WTC11 (cell line): ENCODE data around the gene ATP11A. TPM values are rescaled to one million over a fixed set of nuclear protein-coding genes. Genes with fewer than 3 reads are reported as not detected.
A peak's percentile ranks its signal among the peaks of the same experiment; 100 is the strongest.

Experiments
- ATAC-seq: fragments of 200-7000 bp; cut with Tn5 transposase; 2 replicates; pipeline ENCODE4 v1.10.0; 2021; ENCODE audit warnings: mild to moderate bottlenecking, moderate library complexity
- CTCF ChIA-PET: fragments of 300-600 bp; sonication (Branson Sonifier 250); formaldehyde crosslinking; loops from one replicate; lab custom pipeline; 2021; ENCODE audit warnings: antibody characterized with exemption; lab: Charles Lee
- POLR2A ChIA-PET: fragments of 350-600 bp; sonication (Branson Sonifier 250); formaldehyde crosslinking; loops from one replicate; lab custom pipeline; 2021; ENCODE audit warnings: antibody characterized with exemption; lab: Charles Lee
- DNase-seq: peaks from one replicate; pipeline ENCODE4 v3.0.0; 2021; ENCODE audit warnings: low spot score
- H3K27ac Mint-ChIP-seq: 2 replicates; pipeline ENCODE4 v1.8.0; 2021; ENCODE audit warnings: mixed read lengths
- H3K27me3 Mint-ChIP-seq: 2 replicates; pipeline ENCODE4 v1.8.0; 2021; ENCODE audit warnings: low read depth, mild to moderate bottlenecking, moderate library complexity, mixed read lengths
- H3K36me3 Mint-ChIP-seq: 2 replicates; pipeline ENCODE4 v1.8.0; 2021; ENCODE audit warnings: mixed read lengths
- H3K4me1 Mint-ChIP-seq: 2 replicates; pipeline ENCODE4 v1.8.0; 2022; ENCODE audit warnings: mixed read lengths
- H3K4me3 Mint-ChIP-seq: 2 replicates; pipeline ENCODE4 v1.8.0; 2021; ENCODE audit warnings: mild to moderate bottlenecking, moderate library complexity, mixed read lengths
- H3K9me3 Mint-ChIP-seq: 2 replicates; pipeline ENCODE4 v1.8.0; 2021; ENCODE audit warnings: mixed read lengths
- ATF2 ChIP-seq: sonication (generic); formaldehyde crosslinking; IDR thresholded peaks from 2 replicates; pipeline ENCODE4 v1.8.1; 2022; ENCODE audit warnings: low read depth, missing genetic modification reagents, borderline replicate concordance
- CREM ChIP-seq: sonication (generic); formaldehyde crosslinking; IDR thresholded peaks from 2 replicates; pipeline ENCODE4 v1.8.1; 2022; ENCODE audit warnings: mild to moderate bottlenecking, missing genetic modification reagents, moderate library complexity
- E2F5 ChIP-seq: sonication (generic); formaldehyde crosslinking; IDR thresholded peaks from 2 replicates; pipeline ENCODE4 v1.8.1; 2022; ENCODE audit warnings: mild to moderate bottlenecking, moderate library complexity, missing genetic modification reagents
- ESRRA ChIP-seq: sonication (generic); formaldehyde crosslinking; IDR thresholded peaks from 2 replicates; pipeline ENCODE4 v1.8.1; 2022; ENCODE audit warnings: mild to moderate bottlenecking, missing genetic modification reagents, borderline replicate concordance
- ETV6 ChIP-seq: sonication (generic); formaldehyde crosslinking; IDR thresholded peaks from 2 replicates; pipeline ENCODE4 v1.8.1; 2022; ENCODE audit warnings: mild to moderate bottlenecking, missing genetic modification reagents
- FOXP4 ChIP-seq: sonication (generic); formaldehyde crosslinking; IDR thresholded peaks from 2 replicates; pipeline ENCODE4 v1.8.0; 2022; ENCODE audit warnings: mild to moderate bottlenecking, missing genetic modification reagents
- GABPB1 ChIP-seq: sonication (generic); formaldehyde crosslinking; IDR thresholded peaks from 2 replicates; pipeline ENCODE4 v1.8.1; 2023; ENCODE audit warnings: mild to moderate bottlenecking, missing genetic modification reagents
- HMGA2 ChIP-seq: fragments of 250-450 bp; sonication (Bioruptor Pico); IDR thresholded peaks from 2 replicates; pipeline ENCODE4 v1.4.0; 2021; ENCODE audit warnings: mild to moderate bottlenecking, moderate library complexity
- HMGXB4 ChIP-seq: sonication (generic); formaldehyde crosslinking; IDR thresholded peaks from 2 replicates; pipeline ENCODE4 v1.8.1; 2023; ENCODE audit warnings: mild to moderate bottlenecking, moderate library complexity, missing genetic modification reagents
- IRF1 ChIP-seq: sonication (generic); formaldehyde crosslinking; IDR thresholded peaks from 2 replicates; pipeline ENCODE4 v1.8.0; 2023; ENCODE audit warnings: missing genetic modification reagents
- NFATC4 ChIP-seq: fragments of 250-450 bp; sonication (Bioruptor Pico); IDR thresholded peaks from 2 replicates; pipeline ENCODE4 v1.9.0; 2021; ENCODE audit warnings: mild to moderate bottlenecking
- PRRX2 ChIP-seq: fragments of 250-450 bp; sonication (Bioruptor Pico); IDR thresholded peaks from 2 replicates; pipeline ENCODE4 v1.8.0; 2021; ENCODE audit warnings: mild to moderate bottlenecking
- RELA ChIP-seq: sonication (generic); formaldehyde crosslinking; IDR thresholded peaks from 2 replicates; pipeline ENCODE4 v1.8.1; 2022; ENCODE audit warnings: missing genetic modification reagents, mild to moderate bottlenecking, borderline replicate concordance
- ZBTB43 ChIP-seq: sonication (generic); formaldehyde crosslinking; IDR thresholded peaks from 2 replicates; pipeline ENCODE4 v1.8.1; 2023; ENCODE audit warnings: mild to moderate bottlenecking, missing genetic modification reagents
- ZNF281 ChIP-seq: sonication (generic); formaldehyde crosslinking; IDR thresholded peaks from 2 replicates; pipeline ENCODE4 v1.8.0; 2023; ENCODE audit warnings: mild to moderate bottlenecking, missing genetic modification reagents
- total RNA-seq: library from RNA; stranded (reverse); gene quantifications from 3 replicates; pipeline ENCODE4 v1.2.3, GENCODE V29; 2021

Gene ATP11A
- total RNA-seq, 1 experiment from 2014 or later = 100 TPM

GRCh38 chr13:112836940-112837339 is 147.1 kb downstream of the ATP11A start:
- H3K27ac Mint-ChIP-seq = peak overlapping the region; percentile 23; the same call in 1 of the 2 replicates
- CTCF ChIA-PET = interaction anchor here (1.0 kb wide), 1 partner anchor 38 kb away, joined by 3 read pairs; no protein-coding TSS in a partner anchor
- H3K36me3 Mint-ChIP-seq = peaks cover 65% of the 10 kb centered on the region
- H3K9me3 Mint-ChIP-seq = no peaks in the 10 kb centered on the region
- no peak for TF ChIP-seq PRRX2 (CRISPR knock-in tag)
- no peak for TF ChIP-seq CREM
- DNase-seq (no peak), ATAC-seq (no peak)
- no peaks in the 10 kb centered on the region for H3K27me3 Mint-ChIP-seq
- POLR2A ChIA-PET = no interaction called here
- no peaks in the 10 kb centered on the region for H3K4me1 Mint-ChIP-seq
- no peak overlapping the region for H3K4me3 Mint-ChIP-seq

- H3K27me3 Mint-ChIP-seq = no peaks in the 10 kb centered on the region
- POLR2A ChIA-PET = no interaction called here
- peak overlapping the region; percentile 14 for H3K27ac Mint-ChIP-seq
- TF ChIP-seq ETV6 (CRISPR knock-in tag) = no peak
- no peak for TF ChIP-seq FOXP4
- TF ChIP-seq HMGXB4 (CRISPR knock-in tag) = no peak
- TF ChIP-seq, all 79 proteins: peak for 0
- DNase-seq (no peak), ATAC-seq (no peak)
- Mint-ChIP-seq H3K9me3 (no peaks in the 10 kb centered on the region), H3K4me3 (no peak overlapping the region), H3K4me1 (peaks cover 2% of the 10 kb centered on the region; the same call in 1 of the 2 replicates), H3K36me3 (peaks cover 64% of the 10 kb centered on the region)
- CTCF ChIA-PET = interaction anchor here (0.5 to 1.0 kb wide), 2 partner anchors 37 to 204 kb away, joined by 3 read pairs; no protein-coding TSS in a partner anchor
Measured at GRCh38 chr13:112837371-112838037, 147.7 kb downstream of the ATP11A start.

- CTCF ChIA-PET = interaction anchor here (0.5 to 1.6 kb wide), 3 partner anchors 36 to 205 kb away, joined by 3 to 6 read pairs (median 3); no protein-coding TSS in a partner anchor
- POLR2A ChIA-PET = no interaction called here
- ATAC-seq (no peak), DNase-seq (no peak)
- peaks cover 58% of the 10 kb centered on the region for H3K36me3 Mint-ChIP-seq
- no peaks in the 10 kb centered on the region for H3K9me3 Mint-ChIP-seq
- H3K27ac Mint-ChIP-seq = peak overlapping the region; percentile 14; the same call in 1 of the 2 replicates
- no peak overlapping the region for H3K4me3 Mint-ChIP-seq
- no peaks in the 10 kb centered on the region for H3K27me3 Mint-ChIP-seq
- H3K4me1 Mint-ChIP-seq = peaks cover 2% of the 10 kb centered on the region; the same call in 1 of the 2 replicates
- no peak for TF ChIP-seq ATF2 (CRISPR knock-in tag)
- TF ChIP-seq IRF1 (CRISPR knock-in tag) = no peak
- no peak for TF ChIP-seq ZBTB43 (CRISPR knock-in tag)
- TF ChIP-seq ZNF281 = no peak
- TF ChIP-seq NFATC4 (CRISPR knock-in tag) = no peak
- no peak for TF ChIP-seq ESRRA (CRISPR knock-in tag)
- no peak for TF ChIP-seq HMGA2 (CRISPR knock-in tag)
- no peak for TF ChIP-seq E2F5 (CRISPR knock-in tag)
- TF ChIP-seq GABPB1 (CRISPR knock-in tag) = no peak
- no peak for TF ChIP-seq RELA (CRISPR knock-in tag)
Measured at GRCh38 chr13:112838038-112838841, 148.4 kb downstream of the ATP11A start.
